ENCODE measurements around the gene KCNG2. TPM values are rescaled to one million over a fixed set of nuclear protein-coding genes. Genes with fewer than 3 reads are reported as not detected.

KCNG2 gene
- total RNA-seq, 1 donor from 2014 or later, result not detected

- DNase-seq, result no peak
- H3K4me1 Mint-ChIP-seq, result peaks cover 9% of the 10 kb centered on the region
- no peak for ATAC-seq (ENCODE audit: low read depth)
- POLR2A ChIA-PET, result interaction anchor here (0.6 kb wide), 1 partner anchor 121 kb away, joined by 3 read pairs; no protein-coding TSS in a partner anchor
- peaks cover 15% of the 10 kb centered on the region for H3K9me3 Mint-ChIP-seq
- H3K27me3 Mint-ChIP-seq, result peaks cover 10% of the 10 kb centered on the region
- intact Hi-C loops (cut with micrococcal nuclease), result no loop called here
- H3K4me3 Mint-ChIP-seq, result no peak overlapping the region
- peaks cover 2% of the 10 kb centered on the region for H3K36me3 Mint-ChIP-seq (ENCODE audit: low read depth)
- CTCF ChIA-PET, result no interaction called here
- TF ChIP-seq, protein P1, sequence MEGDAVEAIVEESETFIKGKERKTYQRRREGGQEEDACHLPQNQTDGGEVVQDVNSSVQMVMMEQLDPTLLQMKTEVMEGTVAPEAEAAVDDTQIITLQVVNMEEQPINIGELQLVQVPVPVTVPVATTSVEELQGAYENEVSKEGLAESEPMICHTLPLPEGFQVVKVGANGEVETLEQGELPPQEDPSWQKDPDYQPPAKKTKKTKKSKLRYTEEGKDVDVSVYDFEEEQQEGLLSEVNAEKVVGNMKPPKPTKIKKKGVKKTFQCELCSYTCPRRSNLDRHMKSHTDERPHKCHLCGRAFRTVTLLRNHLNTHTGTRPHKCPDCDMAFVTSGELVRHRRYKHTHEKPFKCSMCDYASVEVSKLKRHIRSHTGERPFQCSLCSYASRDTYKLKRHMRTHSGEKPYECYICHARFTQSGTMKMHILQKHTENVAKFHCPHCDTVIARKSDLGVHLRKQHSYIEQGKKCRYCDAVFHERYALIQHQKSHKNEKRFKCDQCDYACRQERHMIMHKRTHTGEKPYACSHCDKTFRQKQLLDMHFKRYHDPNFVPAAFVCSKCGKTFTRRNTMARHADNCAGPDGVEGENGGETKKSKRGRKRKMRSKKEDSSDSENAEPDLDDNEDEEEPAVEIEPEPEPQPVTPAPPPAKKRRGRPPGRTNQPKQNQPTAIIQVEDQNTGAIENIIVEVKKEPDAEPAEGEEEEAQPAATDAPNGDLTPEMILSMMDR (IDR thresholded peaks at IDR 0.05), result no peak
- no peak overlapping the region for H3K27ac Mint-ChIP-seq
These were observed 44.2 kb downstream of the KCNG2 start for GRCh38 chr18:79841936-79842335.

GRCh38 chr18:79844999-79845563, 47.3 kb downstream of the KCNG2 start:
- H3K4me3 Mint-ChIP-seq, result no peak overlapping the region
- H3K27me3 Mint-ChIP-seq, result no peaks in the 10 kb centered on the region
- POLR2A ChIA-PET, result no interaction called here
- peaks cover 9% of the 10 kb centered on the region for H3K4me1 Mint-ChIP-seq
- no peak overlapping the region for H3K27ac Mint-ChIP-seq
- peaks cover 13% of the 10 kb centered on the region for H3K9me3 Mint-ChIP-seq
- TF ChIP-seq, protein P1 (IDR thresholded peaks at IDR 0.05), result no peak
- intact Hi-C loops (cut with micrococcal nuclease), result no loop called here
- DNase-seq, result no peak
- ATAC-seq (ENCODE audit: low read depth), result no peak
- CTCF ChIA-PET, result no interaction called here
- H3K36me3 Mint-ChIP-seq (ENCODE audit: low read depth), result peaks cover 2% of the 10 kb centered on the region

GRCh38 chr18:79846936-79847557, 49.3 kb downstream of the KCNG2 start:
- POLR2A ChIA-PET, result no interaction called here
- no peak for ATAC-seq (ENCODE audit: low read depth)
- TF ChIP-seq, protein P1 (IDR thresholded peaks at IDR 0.05), result no peak

GRCh38 chr18:79847606-79848293, 50.0 kb downstream of the KCNG2 start:
- TF ChIP-seq, protein P1 (IDR thresholded peaks at IDR 0.05), result no peak
- Mint-ChIP-seq H3K27me3 (no peaks in the 10 kb centered on the region), H3K36me3 (ENCODE audit: low read depth) (no peaks in the 10 kb centered on the region), H3K4me3 (no peak overlapping the region), H3K4me1 (peaks cover 9% of the 10 kb centered on the region), H3K27ac (no peak overlapping the region), H3K9me3 (peaks cover 4% of the 10 kb centered on the region)
- CTCF ChIA-PET, result no interaction called here
- DNase-seq (no peak), ATAC-seq (ENCODE audit: low read depth) (no peak)
- intact Hi-C loops (cut with micrococcal nuclease), result no loop called here
- POLR2A ChIA-PET, result no interaction called here

More at GRCh38 chr18:79846936-79847557, 49.3 kb downstream of the KCNG2 start:
- Mint-ChIP-seq H3K4me3 (no peak overlapping the region), H3K27ac (no peak overlapping the region), H3K9me3 (peaks cover 9% of the 10 kb centered on the region), H3K36me3 (ENCODE audit: low read depth) (peaks cover 2% of the 10 kb centered on the region), H3K27me3 (no peaks in the 10 kb centered on the region), H3K4me1 (peaks cover 9% of the 10 kb centered on the region)
- CTCF ChIA-PET, result no interaction called here
- intact Hi-C loops (cut with micrococcal nuclease), result no loop called here
- no peak for DNase-seq

DNA sequence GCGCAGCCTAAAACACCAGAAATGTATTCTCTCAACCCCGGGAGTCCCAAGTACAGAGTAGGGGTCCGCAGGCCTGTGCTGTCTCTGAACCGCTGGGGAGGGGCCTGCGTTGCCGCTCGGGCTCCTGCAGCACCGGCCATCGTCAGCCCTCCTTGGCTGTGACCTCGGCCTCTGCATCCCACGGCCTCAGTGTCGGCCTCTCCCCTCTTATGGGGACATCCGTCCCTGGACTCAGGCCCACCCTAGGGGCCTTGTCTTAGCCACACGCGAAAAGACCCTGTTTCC, 50.5 kb downstream of the KCNG2 start:
- ATAC-seq (ENCODE audit: low read depth) (no peak), DNase-seq (no peak)
- H3K9me3 Mint-ChIP-seq, result no peaks in the 10 kb centered on the region
- H3K4me3 Mint-ChIP-seq, result no peak overlapping the region
- H3K4me1 Mint-ChIP-seq, result peaks cover 9% of the 10 kb centered on the region
- ChIA-PET CTCF (no interaction called here), POLR2A (no interaction called here)
- no peaks in the 10 kb centered on the region for H3K36me3 Mint-ChIP-seq (ENCODE audit: low read depth)
- no peaks in the 10 kb centered on the region for H3K27me3 Mint-ChIP-seq
- intact Hi-C loops (cut with micrococcal nuclease), result no loop called here
- H3K27ac Mint-ChIP-seq, result no peak overlapping the region
- TF ChIP-seq, protein P1 (IDR thresholded peaks at IDR 0.05), result no peak
